HEK293 (cell line): ENCODE measurements around the gene SH3BGRL3.

Source experiments
- GFI1B ChIP-seq: fragments of 450-650 bp; formaldehyde crosslinking; IDR thresholded peaks from 2 replicates; pipeline ENCODE4 v1.5.1; 2016; ENCODE audit warnings: missing biosample characterization, missing genetic modification characterization
- MZF1 ChIP-seq: fragments of 450-650 bp; formaldehyde crosslinking; IDR thresholded peaks from 2 replicates; pipeline ENCODE4 v1.5.1; 2017; ENCODE audit warnings: missing biosample characterization, missing genetic modification characterization, borderline replicate concordance
- PRDM6 ChIP-seq: fragments of 450-650 bp; formaldehyde crosslinking; IDR thresholded peaks from 2 replicates; pipeline ENCODE4 v1.5.1; 2017; ENCODE audit warnings: missing biosample characterization, missing genetic modification characterization
- SP2 ChIP-seq: fragments of 450-650 bp; formaldehyde crosslinking; IDR thresholded peaks from 2 replicates; pipeline ENCODE4 v1.5.1; 2016; ENCODE audit warnings: missing biosample characterization, missing genetic modification characterization
- TCF7L2 ChIP-seq: IDR thresholded peaks from 2 replicates; pipeline ENCODE4 v1.6.1; 2011; ENCODE audit warnings: low read depth, mild to moderate bottlenecking, inconsistent platforms, low read length, moderate library complexity, borderline replicate concordance
- ZBTB48 ChIP-seq: fragments of 450-650 bp; formaldehyde crosslinking; IDR thresholded peaks from 2 replicates; pipeline ENCODE4 v1.5.1; 2016; ENCODE audit warnings: missing biosample characterization, missing genetic modification characterization
- ZBTB6 ChIP-seq: fragments of 450-650 bp; formaldehyde crosslinking; IDR thresholded peaks from 2 replicates; pipeline ENCODE4 v1.5.1; 2017; ENCODE audit warnings: missing biosample characterization, missing genetic modification characterization
- ZNF148 ChIP-seq: fragments of 450-650 bp; formaldehyde crosslinking; IDR thresholded peaks from 2 replicates; pipeline ENCODE4 v1.5.0; 2017; ENCODE audit warnings: missing biosample characterization, missing genetic modification characterization, borderline replicate concordance
- ZNF155 ChIP-seq: fragments of 450-650 bp; formaldehyde crosslinking; IDR thresholded peaks from 2 replicates; pipeline ENCODE4 v1.5.1; 2016; ENCODE audit warnings: missing biosample characterization, missing genetic modification characterization
- ZNF211 ChIP-seq: fragments of 450-650 bp; formaldehyde crosslinking; IDR thresholded peaks from 2 replicates; pipeline ENCODE4 v1.5.1; 2016; ENCODE audit warnings: low read depth, missing biosample characterization, missing genetic modification characterization
- ZNF248 ChIP-seq: fragments of 450-650 bp; formaldehyde crosslinking; IDR thresholded peaks from 2 replicates; pipeline ENCODE4 v1.5.1; 2017; ENCODE audit warnings: missing biosample characterization, missing genetic modification characterization
- ZNF292 ChIP-seq: fragments of 450-650 bp; formaldehyde crosslinking; IDR thresholded peaks from 2 replicates; pipeline ENCODE4 v1.5.1; 2016; ENCODE audit warnings: low read depth, missing biosample characterization, missing genetic modification characterization, borderline replicate concordance
- ZNF324 ChIP-seq: fragments of 450-650 bp; formaldehyde crosslinking; IDR thresholded peaks from 2 replicates; pipeline ENCODE4 v1.5.1; 2016; ENCODE audit warnings: missing biosample characterization, missing genetic modification characterization
- ZNF398 ChIP-seq: fragments of 450-650 bp; formaldehyde crosslinking; IDR thresholded peaks from 2 replicates; pipeline ENCODE4 v1.5.1; 2017; ENCODE audit warnings: missing biosample characterization, missing genetic modification characterization
- ZNF473 ChIP-seq: fragments of 450-650 bp; formaldehyde crosslinking; IDR thresholded peaks from 2 replicates; pipeline ENCODE4 v1.5.1; 2017; ENCODE audit warnings: missing biosample characterization, missing genetic modification characterization
- ZNF518A ChIP-seq: fragments of 450-650 bp; formaldehyde crosslinking; conservative IDR thresholded peaks from 2 replicates; pipeline ENCODE4 v1.5.1; 2016; ENCODE audit warnings: low read depth, missing biosample characterization, missing genetic modification characterization
- ZNF548 ChIP-seq: fragments of 450-650 bp; formaldehyde crosslinking; IDR thresholded peaks from 2 replicates; pipeline ENCODE4 v1.5.1; 2016; ENCODE audit warnings: missing biosample characterization, missing genetic modification characterization
- ZNF560 ChIP-seq: fragments of 450-650 bp; formaldehyde crosslinking; IDR thresholded peaks from 2 replicates; pipeline ENCODE4 v1.5.1; 2017; ENCODE audit warnings: missing biosample characterization, missing genetic modification characterization, borderline replicate concordance
- ZNF561 ChIP-seq: fragments of 450-650 bp; IDR thresholded peaks from 2 replicates; pipeline ENCODE4 v1.5.1; 2018; ENCODE audit warnings: missing biosample characterization, missing genetic modification characterization, borderline replicate concordance
- ZNF639 ChIP-seq: fragments of 450-650 bp; formaldehyde crosslinking; IDR thresholded peaks from 2 replicates; pipeline ENCODE4 v1.5.1; 2016; ENCODE audit warnings: missing biosample characterization, missing genetic modification characterization
- ZNF777 ChIP-seq: fragments of 450-650 bp; formaldehyde crosslinking; IDR thresholded peaks from 2 replicates; pipeline ENCODE4 v1.5.1; 2017; ENCODE audit warnings: missing biosample characterization, missing genetic modification characterization, borderline replicate concordance
- ZSCAN23 ChIP-seq: fragments of 450-650 bp; formaldehyde crosslinking; IDR thresholded peaks from 2 replicates; pipeline ENCODE4 v1.5.1; 2016; ENCODE audit warnings: missing biosample characterization, missing genetic modification characterization
- ZSCAN5A ChIP-seq: fragments of 450-650 bp; formaldehyde crosslinking; IDR thresholded peaks from 2 replicates; pipeline ENCODE4 v1.5.1; 2016; ENCODE audit warnings: missing biosample characterization, missing genetic modification characterization

Gene SH3BGRL3

GRCh38 chr1:26233903-26234643 lies 45.8 kb upstream of the SH3BGRL3 start, which contains the start of gene CEP85 (continued):
- TF ChIP-seq ZNF561, result peak; percentile 67; the same call in 1 of the 2 replicates
- TF ChIP-seq ZBTB48 (tag by site-specific recombination), result peak; percentile 86; the same call in 1 of the 2 replicates
- no peak for TF ChIP-seq ZSCAN5A
- TF ChIP-seq PRDM6, result no peak
- TF ChIP-seq ZNF473 (tag by site-specific recombination), result no peak
- TF ChIP-seq ZNF324 (tag by site-specific recombination), result no peak; the same call in 1 of the 2 replicates
- TF ChIP-seq GFI1B (tag by site-specific recombination), result no peak
- no peak for TF ChIP-seq ZNF518A (tag by site-specific recombination)
- TF ChIP-seq ZSCAN23 (tag by site-specific recombination), result no peak
- TF ChIP-seq ZNF639 (tag by site-specific recombination), result no peak
- no peak for TF ChIP-seq ZNF777
- peak; percentile 99 for TF ChIP-seq SP2 (tag by site-specific recombination)
- TF ChIP-seq ZNF148 (tag by site-specific recombination), result no peak
- no peak for TF ChIP-seq ZNF560 (tag by site-specific recombination)
- TF ChIP-seq MZF1 (tag by site-specific recombination), result 0 out of 2 replicates have a peak, but pooled peaks have one; percentile 44
- TF ChIP-seq ZNF155 (tag by site-specific recombination), result no peak
- no peak for TF ChIP-seq ZNF211 (tag by site-specific recombination)
- no peak for TF ChIP-seq ZBTB6 (tag by site-specific recombination)
- no peak for TF ChIP-seq TCF7L2
- TF ChIP-seq ZNF292, result no peak
- no peak for TF ChIP-seq ZNF398 (tag by site-specific recombination)
- TF ChIP-seq ZNF248 (tag by site-specific recombination), result no peak
- no peak for TF ChIP-seq ZNF548 (tag by site-specific recombination)
